Coronary artery (tissue), 2 donors: Measurements from ENCODE around the gene LRRN3.

Experiments used
- DNase-seq: peaks from one replicate; pipeline ENCODE4 v3.0.0-alpha.2; 2017; ENCODE audit warnings: low spot score
- H3K27ac ChIP-seq, 2 donors: fragments of 200-600 bp; sonication (generic); one replicate each; pipeline ENCODE4 v1.5.1; 2016 to 2019
- H3K4me3 ChIP-seq: fragments of 200-600 bp; sonication (generic); 2 replicates; pipeline ENCODE4 v1.5.1; 2016; ENCODE audit warnings: mild to moderate bottlenecking, moderate library complexity
- CTCF ChIP-seq: fragments of 200-600 bp; sonication (generic); IDR thresholded peaks from one replicate; pipeline ENCODE4 v1.5.1; 2019; ENCODE audit warnings: antibody characterized with exemption

Gene LRRN3

GRCh38 chr7:111050875-111051416 lies 40.0 kb upstream of the LRRN3 start:
- no peak overlapping the region for H3K27ac ChIP-seq
- no peak for TF ChIP-seq CTCF

GRCh38 chr7:111051832-111052231 lies 39.1 kb upstream of the LRRN3 start:
- H3K4me3 ChIP-seq: no peak overlapping the region
- H3K27ac ChIP-seq: no peak overlapping the region
- no peak for DNase-seq
- TF ChIP-seq CTCF: no peak

More at GRCh38 chr7:111050875-111051416, 40.0 kb upstream of the LRRN3 start:
- no peak for DNase-seq
- no peak overlapping the region for H3K4me3 ChIP-seq

- TF ChIP-seq CTCF: no peak
- Histone ChIP-seq H3K4me3 (no peak overlapping the region), H3K27ac (no peak overlapping the region)
- no peak for DNase-seq
Measured at GRCh38 chr7:111053035-111053434, 37.9 kb upstream of the LRRN3 start.

- no peak for TF ChIP-seq CTCF
- DNase-seq: no peak
- Histone ChIP-seq H3K4me3 (no peak overlapping the region), H3K27ac (no peak overlapping the region)
Measured at GRCh38 chr7:111056371-111056770, 34.6 kb upstream of the LRRN3 start.

GRCh38 chr7:111057066-111057465 lies 33.9 kb upstream of the LRRN3 start:
- H3K4me3 ChIP-seq: no peak overlapping the region
- DNase-seq: no peak
- no peak overlapping the region for H3K27ac ChIP-seq
- TF ChIP-seq CTCF: no peak

- Histone ChIP-seq H3K4me3 (no peak overlapping the region), H3K27ac (no peak overlapping the region)
- TF ChIP-seq CTCF: no peak
- DNase-seq: no peak
Measured at GRCh38 chr7:111059833-111060232, 31.1 kb upstream of the LRRN3 start.

GRCh38 chr7:111063166-111063565 lies 27.8 kb upstream of the LRRN3 start:
- TF ChIP-seq CTCF: no peak
- DNase-seq: no peak
- no peak overlapping the region for H3K27ac ChIP-seq
- H3K4me3 ChIP-seq: no peak overlapping the region
